ENCODE measurements around the gene TTYH3. TPM values are rescaled to one million over a fixed set of nuclear protein-coding genes. Genes with fewer than 3 reads are reported as not detected.

Gene TTYH3
- total RNA-seq, 1 donor from 2014 or later = 324 TPM

DNA sequence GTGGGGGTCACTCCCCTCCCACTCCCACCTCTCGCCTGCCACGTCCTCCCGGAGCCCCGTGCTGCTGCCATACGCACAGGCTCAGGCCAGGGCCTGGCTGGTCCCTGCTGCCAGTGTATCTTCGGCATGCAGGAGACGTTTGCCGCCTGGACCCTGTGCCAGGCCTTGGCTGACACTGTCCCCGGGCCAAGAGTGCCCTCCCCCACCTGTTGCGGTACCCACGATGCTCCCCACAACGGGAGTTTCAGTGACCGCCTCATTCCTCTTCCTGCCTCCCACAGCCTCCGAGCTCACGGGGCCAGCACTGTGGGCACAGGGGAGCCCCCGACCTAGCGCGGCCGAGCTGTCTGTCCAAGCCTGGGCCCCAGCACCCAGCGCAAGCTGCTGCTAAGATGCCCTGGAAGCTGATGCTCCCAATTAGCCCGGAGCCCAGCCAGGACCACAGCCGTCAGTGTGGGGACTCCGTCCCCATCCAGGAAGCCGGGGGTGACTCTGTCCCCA is 7.4 kb downstream of the TTYH3 start:
- peaks cover 8% of the 10 kb centered on the region for H3K9me3 Mint-ChIP-seq (ENCODE audit: unreplicated experiment)
- TF ChIP-seq, protein P1, sequence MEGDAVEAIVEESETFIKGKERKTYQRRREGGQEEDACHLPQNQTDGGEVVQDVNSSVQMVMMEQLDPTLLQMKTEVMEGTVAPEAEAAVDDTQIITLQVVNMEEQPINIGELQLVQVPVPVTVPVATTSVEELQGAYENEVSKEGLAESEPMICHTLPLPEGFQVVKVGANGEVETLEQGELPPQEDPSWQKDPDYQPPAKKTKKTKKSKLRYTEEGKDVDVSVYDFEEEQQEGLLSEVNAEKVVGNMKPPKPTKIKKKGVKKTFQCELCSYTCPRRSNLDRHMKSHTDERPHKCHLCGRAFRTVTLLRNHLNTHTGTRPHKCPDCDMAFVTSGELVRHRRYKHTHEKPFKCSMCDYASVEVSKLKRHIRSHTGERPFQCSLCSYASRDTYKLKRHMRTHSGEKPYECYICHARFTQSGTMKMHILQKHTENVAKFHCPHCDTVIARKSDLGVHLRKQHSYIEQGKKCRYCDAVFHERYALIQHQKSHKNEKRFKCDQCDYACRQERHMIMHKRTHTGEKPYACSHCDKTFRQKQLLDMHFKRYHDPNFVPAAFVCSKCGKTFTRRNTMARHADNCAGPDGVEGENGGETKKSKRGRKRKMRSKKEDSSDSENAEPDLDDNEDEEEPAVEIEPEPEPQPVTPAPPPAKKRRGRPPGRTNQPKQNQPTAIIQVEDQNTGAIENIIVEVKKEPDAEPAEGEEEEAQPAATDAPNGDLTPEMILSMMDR (IDR thresholded peaks at IDR 0.05; ENCODE audit: partially characterized antibody, unreplicated experiment) = no peak
- peaks cover 2% of the 10 kb centered on the region for H3K27me3 Mint-ChIP-seq (ENCODE audit: unreplicated experiment)
- DNase-seq = peak; percentile 22
- no peak overlapping the region for H3K4me3 Mint-ChIP-seq (ENCODE audit: unreplicated experiment)
- no peak overlapping the region for H3K27ac Mint-ChIP-seq (ENCODE audit: unreplicated experiment)
- H3K36me3 Mint-ChIP-seq (ENCODE audit: unreplicated experiment) = no peaks in the 10 kb centered on the region
- peaks cover 13% of the 10 kb centered on the region for H3K4me1 Mint-ChIP-seq (ENCODE audit: low read depth, unreplicated experiment)

DNA sequence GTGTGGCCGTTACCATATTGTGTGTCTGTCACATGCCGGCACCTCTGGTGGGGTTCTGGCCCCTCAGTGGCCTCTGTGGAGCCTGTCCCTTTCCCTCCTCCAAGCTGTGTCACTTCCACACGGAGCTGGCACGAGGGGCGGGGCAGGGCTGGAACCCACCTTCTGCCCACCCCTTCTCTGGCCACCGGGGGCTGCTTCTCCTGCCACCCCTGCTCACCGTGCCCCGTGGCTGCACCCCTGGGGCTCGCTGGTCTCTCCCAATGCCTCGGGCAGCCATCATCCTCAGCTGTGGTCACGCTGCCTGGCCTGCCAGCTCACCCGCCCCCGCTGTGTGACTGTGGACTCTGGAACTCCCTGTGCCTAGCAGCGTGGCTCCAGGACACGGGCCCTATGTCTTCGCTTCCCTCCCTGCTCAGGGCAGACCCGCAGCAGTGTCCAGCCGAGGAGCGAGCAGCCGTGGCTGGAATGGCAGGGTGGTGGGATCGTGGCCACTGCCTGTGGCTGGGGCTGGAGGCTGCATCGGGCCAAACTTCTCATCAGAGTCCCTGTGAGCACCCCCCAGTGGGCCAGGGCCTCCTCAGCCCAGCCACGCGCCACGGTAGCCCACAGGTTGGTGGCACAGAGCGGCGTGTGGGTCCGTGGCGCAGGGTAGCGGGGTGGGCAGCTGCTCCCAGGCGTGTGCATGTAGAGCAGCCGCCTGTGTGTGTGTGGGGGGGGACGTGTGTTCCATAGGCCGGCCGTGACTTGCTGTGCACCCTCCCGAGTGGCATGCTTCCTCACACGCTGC is 8.1 kb downstream of the TTYH3 start:
- peak; percentile 18 for DNase-seq
- no peak overlapping the region for H3K4me3 Mint-ChIP-seq (ENCODE audit: unreplicated experiment)
- peaks cover 2% of the 10 kb centered on the region for H3K27me3 Mint-ChIP-seq (ENCODE audit: unreplicated experiment)
- TF ChIP-seq, protein P1 (IDR thresholded peaks at IDR 0.05; ENCODE audit: partially characterized antibody, unreplicated experiment) = no peak
- no peaks in the 10 kb centered on the region for H3K36me3 Mint-ChIP-seq (ENCODE audit: unreplicated experiment)
- H3K9me3 Mint-ChIP-seq (ENCODE audit: unreplicated experiment) = peaks cover 8% of the 10 kb centered on the region
- H3K4me1 Mint-ChIP-seq (ENCODE audit: low read depth, unreplicated experiment) = peaks cover 15% of the 10 kb centered on the region
- no peak overlapping the region for H3K27ac Mint-ChIP-seq (ENCODE audit: unreplicated experiment)

DNA sequence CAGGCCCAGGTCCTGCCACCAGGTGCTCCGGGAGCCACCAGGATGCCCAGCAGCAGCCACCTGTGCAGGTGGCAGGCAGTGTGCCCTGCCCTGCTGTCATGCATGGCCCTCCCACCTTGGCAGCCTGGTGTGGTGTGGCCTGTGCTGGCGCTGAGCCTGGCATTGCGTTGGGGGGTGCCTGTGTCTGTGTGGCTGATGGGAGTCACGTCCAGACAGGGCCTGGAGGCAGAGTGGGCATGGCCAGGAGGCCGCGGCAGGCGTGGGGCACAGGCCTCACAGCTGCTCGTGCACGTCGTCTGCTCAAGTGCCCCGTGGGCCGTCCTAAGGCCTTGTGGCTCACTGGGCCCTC is 8.7 kb downstream of the TTYH3 start:
- H3K4me1 Mint-ChIP-seq (ENCODE audit: low read depth, unreplicated experiment) = peaks cover 18% of the 10 kb centered on the region
- peaks cover 5% of the 10 kb centered on the region for H3K9me3 Mint-ChIP-seq (ENCODE audit: unreplicated experiment)
- no peaks in the 10 kb centered on the region for H3K36me3 Mint-ChIP-seq (ENCODE audit: unreplicated experiment)
- TF ChIP-seq, protein P1 (IDR thresholded peaks at IDR 0.05; ENCODE audit: partially characterized antibody, unreplicated experiment) = no peak
- no peak overlapping the region for H3K4me3 Mint-ChIP-seq (ENCODE audit: unreplicated experiment)
- no peak overlapping the region for H3K27ac Mint-ChIP-seq (ENCODE audit: unreplicated experiment)
- H3K27me3 Mint-ChIP-seq (ENCODE audit: unreplicated experiment) = peaks cover 3% of the 10 kb centered on the region
- DNase-seq = peak; percentile 19

DNA sequence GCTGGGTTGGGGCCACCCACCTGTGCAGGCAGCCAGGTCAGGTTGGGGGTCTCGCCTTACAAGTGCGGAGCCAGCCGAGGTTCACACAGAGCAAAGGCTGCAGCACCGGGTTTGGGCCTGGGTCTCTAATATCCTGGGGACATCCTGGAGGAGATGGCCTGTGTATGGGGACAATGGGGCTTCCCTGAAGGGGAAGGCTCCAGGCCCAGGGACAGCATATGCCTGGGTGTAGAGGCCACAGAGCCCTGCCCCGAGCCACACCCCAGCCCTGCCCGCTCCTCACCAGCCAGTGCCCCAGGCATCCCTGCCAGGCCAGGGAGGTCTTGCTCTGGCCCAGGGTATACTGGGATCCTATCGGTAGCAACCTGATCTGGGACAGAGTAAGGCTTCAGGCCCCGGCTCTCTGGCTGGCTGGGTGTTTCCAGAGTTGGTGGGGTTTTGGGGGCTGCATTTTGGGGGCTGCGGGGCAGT is 9.1 kb downstream of the TTYH3 start:
- Mint-ChIP-seq H3K27me3 (ENCODE audit: unreplicated experiment) (peaks cover 3% of the 10 kb centered on the region), H3K36me3 (ENCODE audit: unreplicated experiment) (no peaks in the 10 kb centered on the region), H3K4me1 (ENCODE audit: low read depth, unreplicated experiment) (peaks cover 18% of the 10 kb centered on the region), H3K27ac (ENCODE audit: unreplicated experiment) (no peak overlapping the region), H3K9me3 (ENCODE audit: unreplicated experiment) (peaks cover 3% of the 10 kb centered on the region), H3K4me3 (ENCODE audit: unreplicated experiment) (no peak overlapping the region)
- TF ChIP-seq, protein P1 (IDR thresholded peaks at IDR 0.05; ENCODE audit: partially characterized antibody, unreplicated experiment) = no peak
- no peak for DNase-seq

Measured in glutamatergic neuron (in vitro differentiated cells).